ENCODE data around the gene KLF6. TPM values are rescaled to one million over a fixed set of nuclear protein-coding genes. Genes with fewer than 3 reads are reported as not detected.

The KLF6 gene
- total and polyA plus RNA-seq, 2 of the 4 experiments (the other 2 are of a cell fraction) = 69.0 to 123 TPM

DNA sequence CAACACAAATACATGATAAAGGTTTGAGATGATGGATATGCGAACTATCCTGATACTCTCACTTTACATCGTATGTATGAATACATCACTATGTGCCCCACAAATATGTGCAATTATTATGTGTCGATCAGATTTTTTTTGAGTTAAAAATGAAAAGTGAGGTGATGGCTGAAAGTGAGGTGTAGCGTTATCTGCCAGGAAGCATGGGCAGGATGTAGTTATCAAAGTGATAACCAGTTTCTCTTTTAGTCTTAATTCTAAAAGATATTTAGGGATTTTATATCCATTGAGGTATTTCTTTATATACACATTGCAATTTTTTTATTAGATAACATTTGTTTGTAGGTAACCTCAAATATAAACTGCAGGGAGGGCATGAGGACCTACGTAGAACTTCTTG, 15.6 kb upstream of the KLF6 start:
- TF ChIP-seq, protein P1, sequence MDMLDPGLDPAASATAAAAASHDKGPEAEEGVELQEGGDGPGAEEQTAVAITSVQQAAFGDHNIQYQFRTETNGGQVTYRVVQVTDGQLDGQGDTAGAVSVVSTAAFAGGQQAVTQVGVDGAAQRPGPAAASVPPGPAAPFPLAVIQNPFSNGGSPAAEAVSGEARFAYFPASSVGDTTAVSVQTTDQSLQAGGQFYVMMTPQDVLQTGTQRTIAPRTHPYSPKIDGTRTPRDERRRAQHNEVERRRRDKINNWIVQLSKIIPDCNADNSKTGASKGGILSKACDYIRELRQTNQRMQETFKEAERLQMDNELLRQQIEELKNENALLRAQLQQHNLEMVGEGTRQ (IDR thresholded peaks at IDR 0.05; ENCODE audit: low read depth, low read length) = no peak
- TF ChIP-seq RCOR1 (IDR thresholded peaks at IDR 0.05; ENCODE audit: insufficient replicate concordance, low read length) (no peak), CHD1 (IDR thresholded peaks at IDR 0.05; ENCODE audit: low read depth, low read length) (no peak)
- Histone ChIP-seq H3K9me3 (ENCODE audit: control insufficient read depth, insufficient read depth, low read length) (no peaks in the 10 kb centered on the region; the same call in 1 of the 2 replicates), H3K4me3 (ENCODE audit: insufficient read depth, low read depth, low read length) (no peak overlapping the region), H3K36me3 (ENCODE audit: control insufficient read depth, insufficient read depth, low read length) (no peaks in the 10 kb centered on the region), H3K14ac (replicated peaks; ENCODE audit: low read depth, low read length) (no peak overlapping the region), H2BK5ac (ENCODE audit: low read depth, low read length, poor library complexity, severe bottlenecking) (no peak overlapping the region), H2BK20ac (ENCODE audit: low read depth, low read length) (no peak overlapping the region), H4K5ac (ENCODE audit: low read depth, low read length) (no peak overlapping the region), H4K91ac (ENCODE audit: insufficient read depth, low read depth, low read length) (no peak overlapping the region), H3K79me1 (ENCODE audit: low read depth in 1 of 2, low read length in 2 of 2) (peaks cover 0 to 6% of the 10 kb centered on the region in 2 experiments; a peak in 1 of 4 replicates), H3K4ac (ENCODE audit: low read depth, low read length) (no peak overlapping the region), H3K4me1 (ENCODE audit: control insufficient read depth, insufficient read depth, low read length) (peaks cover 1% of the 10 kb centered on the region; the same call in 1 of the 2 replicates), H4K20me1 (ENCODE audit: insufficient read depth, low read length) (no peaks in the 10 kb centered on the region), H3K23ac (ENCODE audit: low read depth, low read length) (no peak overlapping the region), H2AK5ac (ENCODE audit: low read depth, low read length) (no peak overlapping the region), H3K9ac (ENCODE audit: low read depth, low read length) (no peak overlapping the region), H2AK9ac (replicated peaks; ENCODE audit: low read depth, low read length, poor library complexity) (no peak overlapping the region), H3K27ac (ENCODE audit: insufficient read depth, low read length) (no peak overlapping the region), H3K18ac (ENCODE audit: low read depth, low read length) (no peak overlapping the region), H3K9me1 (ENCODE audit: insufficient read depth, low read length) (peaks cover 7% of the 10 kb centered on the region; the same call in 1 of the 2 replicates), H2BK15ac (ENCODE audit: low read depth, low read length) (no peak overlapping the region), H2AFZ (replicated peaks; ENCODE audit: low read length, poor library complexity) (no peak overlapping the region), H3K4me2 (ENCODE audit: low read depth, low read length) (no peak overlapping the region), H4K8ac (ENCODE audit: low read depth in 2 of 2, low read length in 2 of 2) (no peak overlapping the region), H2BK120ac (ENCODE audit: low read depth, low read length) (no peak overlapping the region), H3K56ac (ENCODE audit: extremely low read depth, insufficient read depth, low read length) (no peak overlapping the region), H3K27me3 (ENCODE audit: control insufficient read depth, insufficient read depth, low read length) (no peaks in the 10 kb centered on the region)
- ChIA-PET POLR2A (ENCODE audit: unreplicated experiment) (no interaction called here), CTCF (no interaction called here)
- dilution Hi-C loops (cut with HindIII; ENCODE audit: low sequenced_read_pairs, unreplicated experiment) (no loop called here), intact Hi-C loops (cut with micrococcal nuclease) (no loop called here), in situ Hi-C loops (cut with MboI; ENCODE audit: low sequenced_read_pairs) (no loop called here)
- DNase-seq = no peak
- no peak for ATAC-seq (ENCODE audit: low read depth)
- no CpG with 5 or more reads among the region's 5 CpGs for WGBS, 2 experiments (ENCODE audit: extremely low coverage in 2 of 2, insufficient read length in 1 of 2)
- no TSS peak for BruUV-seq (replicated peaks)
